Mesendoderm (in vitro differentiated cells): Measurements from ENCODE around the gene ZDHHC5. TPM values are rescaled to one million over a fixed set of nuclear protein-coding genes. Genes with fewer than 3 reads are reported as not detected.

Experiments used
- DNase-seq: peaks from one replicate; pipeline ENCODE4 v3.0.0; 2013
- H2AK5ac ChIP-seq: 2 replicates; pipeline ENCODE4 v1.6.1; 2013; ENCODE audit warnings: low read length, inconsistent platforms
- H2BK120ac ChIP-seq: 2 replicates; pipeline ENCODE4 v1.6.1; 2013; ENCODE audit warnings: low read depth, mild to moderate bottlenecking, low read length, moderate library complexity, mixed read lengths
- H2BK15ac ChIP-seq: replicated peaks from 2 replicates; pipeline ENCODE4 v1.6.1; 2013; ENCODE audit warnings: low read depth, mild to moderate bottlenecking, moderate library complexity
- H2BK5ac ChIP-seq: 2 replicates; pipeline ENCODE4 v1.6.1; 2013; ENCODE audit warnings: low read length, inconsistent platforms
- H3K18ac ChIP-seq: 2 replicates; pipeline ENCODE4 v1.6.1; 2013; ENCODE audit warnings: mild to moderate bottlenecking, low read length, mixed read lengths
- H3K23ac ChIP-seq: one replicate; pipeline ENCODE4 v1.6.1; 2013; ENCODE audit warnings: low read length
- H3K27ac ChIP-seq: 2 replicates; pipeline ENCODE4 v1.5.1; 2013; ENCODE audit warnings: low read depth, mild to moderate bottlenecking, inconsistent platforms, low read length, moderate library complexity
- H3K27me3 ChIP-seq: 2 replicates; pipeline ENCODE4 v1.6.1; 2013; ENCODE audit warnings: low read length, control low read depth, mild to moderate bottlenecking, inconsistent platforms; ENCODE audit not compliant: insufficient read depth, poor library complexity
- H3K36me3 ChIP-seq: 2 replicates; pipeline ENCODE4 v1.6.1; 2013; ENCODE audit warnings: low read length, inconsistent platforms; ENCODE audit not compliant: control insufficient read depth, insufficient read depth
- H3K4ac ChIP-seq: one replicate; pipeline ENCODE4 v1.6.1; 2013; ENCODE audit warnings: low read depth, mild to moderate bottlenecking, low read length, moderate library complexity
- H3K4me1 ChIP-seq: 2 replicates; pipeline ENCODE4 v1.6.1; 2013; ENCODE audit warnings: low read depth, low read length, inconsistent platforms; ENCODE audit not compliant: control insufficient read depth
- H3K4me2 ChIP-seq: 2 replicates; pipeline ENCODE4 v1.6.1; 2013; ENCODE audit warnings: low read length
- H3K4me3 ChIP-seq: 2 replicates; pipeline ENCODE4 v1.5.1; 2013; ENCODE audit warnings: mild to moderate bottlenecking, low read length
- H3K56ac ChIP-seq: one replicate; pipeline ENCODE4 v1.6.1; 2013; ENCODE audit warnings: low read length
- H3K79me1 ChIP-seq: 2 replicates; pipeline ENCODE4 v1.6.1; 2013; ENCODE audit warnings: low read length, inconsistent platforms
- H3K79me2 ChIP-seq: 2 replicates; pipeline ENCODE4 v1.6.1; 2013; ENCODE audit warnings: mild to moderate bottlenecking, low read length; ENCODE audit not compliant: control insufficient read depth, insufficient read depth
- H3K9ac ChIP-seq: 2 replicates; pipeline ENCODE4 v1.6.1; 2013; ENCODE audit warnings: low read length, inconsistent platforms
- H4K5ac ChIP-seq: one replicate; pipeline ENCODE4 v1.6.1; 2013; ENCODE audit warnings: low read length
- H4K8ac ChIP-seq: one replicate; pipeline ENCODE4 v1.6.1; 2013; ENCODE audit warnings: low read depth, mild to moderate bottlenecking, control low read depth, low read length, moderate library complexity
- WGBS: extraction: QIAGEN DNeasy Blood & Tissue Kit; methylation state at CpG from one replicate; pipeline ENCODE4 v1.1.7; 2013; ENCODE audit warnings: low lambda C conversion rate, missing lambda C conversion rate; ENCODE audit not compliant: insufficient coverage; ENCODE audit errors: extremely low coverage; 5-methylcytosine and 5-hydroxymethylcytosine counted together
- polyA plus RNA-seq, 2 experiments: library from polyadenylated mRNA; stranded (reverse); fragments of 200-250 nt; gene quantifications; one replicate each; pipeline ENCODE4 v1.2.3, GENCODE V29; 2013

Gene ZDHHC5
- 44.7 TPM for polyA plus RNA-seq (2013, experiment 1 of 2)
- polyA plus RNA-seq (2013, experiment 2 of 2) = 42.1 TPM

GRCh38 chr11:57667736-57668433 is at the start of gene ZDHHC5:
TSS of gene ZDHHC5 (plus strand) at chr11:57668114. CDS start at chr11:57673091, 4,977 bp downstream.
- Histone ChIP-seq H3K79me2 (peaks cover 27% of the 10 kb centered on the region), H3K23ac (no peak within 1 kb of the TSS), H4K8ac (no peak within 1 kb of the TSS), H3K27ac (peak within 1 kb of the TSS; percentile 97), H3K4ac (peak within 1 kb of the TSS; percentile 40), H3K4me2 (peak within 1 kb of the TSS; percentile 61), H3K27me3 (no peaks in the 10 kb centered on the region), H3K79me1 (peaks cover 6% of the 10 kb centered on the region), H3K9ac (peak within 1 kb of the TSS; percentile 96), H3K56ac (peak within 1 kb of the TSS; percentile 96), H2BK15ac (no peak within 1 kb of the TSS), H2BK120ac (peak within 1 kb of the TSS; percentile 0), H4K5ac (peak within 1 kb of the TSS; percentile 35), H3K4me3 (peak within 1 kb of the TSS; percentile 93), H2AK5ac (no peak within 1 kb of the TSS), H3K4me1 (peaks cover 3% of the 10 kb centered on the region), H3K18ac (peak within 1 kb of the TSS; percentile 19), H2BK5ac (peak within 1 kb of the TSS; percentile 65), H3K36me3 (no peaks in the 10 kb centered on the region)
- WGBS = no CpG with 5 or more reads among the region's 96 CpGs
- peak; percentile 100 for DNase-seq

- Histone ChIP-seq H3K23ac (no peak overlapping the region), H2BK15ac (no peak overlapping the region), H3K9ac (no peak overlapping the region), H3K79me2 (no peaks in the 10 kb centered on the region), H3K36me3 (no peaks in the 10 kb centered on the region), H4K8ac (no peak overlapping the region), H2BK120ac (no peak overlapping the region), H3K18ac (no peak overlapping the region), H2BK5ac (no peak overlapping the region), H3K4me3 (no peak overlapping the region), H3K27me3 (peaks cover 2% of the 10 kb centered on the region), H4K5ac (no peak overlapping the region), H3K79me1 (no peaks in the 10 kb centered on the region), H3K4ac (no peak overlapping the region), H3K4me1 (no peaks in the 10 kb centered on the region), H3K4me2 (no peak overlapping the region), H3K27ac (no peak overlapping the region), H3K56ac (no peak overlapping the region), H2AK5ac (no peak overlapping the region)
- no CpG with 5 or more reads among the region's 2 CpGs for WGBS
- DNase-seq = no peak
Observed at GRCh38 chr11:57618438-57618837, 49.5 kb upstream of the ZDHHC5 start.

DNA sequence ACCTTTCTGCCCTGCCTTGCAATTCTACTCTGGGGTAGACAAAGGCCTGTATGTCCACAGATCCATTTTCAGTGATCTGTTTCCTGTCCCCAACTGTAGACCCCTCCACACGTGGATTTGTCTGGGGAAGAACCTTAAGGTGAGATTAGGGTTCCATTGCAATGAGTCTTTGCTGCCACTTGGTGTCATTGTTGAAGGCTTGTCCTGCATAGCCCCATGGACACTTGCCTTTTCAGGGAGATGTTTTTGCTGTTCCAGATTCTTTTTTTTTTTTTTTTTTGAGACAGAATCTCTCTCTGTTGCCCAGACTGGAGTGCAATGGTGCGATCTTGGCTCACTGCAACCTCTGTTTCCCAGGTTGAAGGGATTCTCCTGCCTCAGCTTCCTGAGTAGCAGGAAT is 48.6 kb upstream of the ZDHHC5 start:
- Histone ChIP-seq H4K8ac (no peak overlapping the region), H2BK5ac (no peak overlapping the region), H2BK120ac (no peak overlapping the region), H3K4me2 (no peak overlapping the region), H3K18ac (no peak overlapping the region), H3K27ac (no peak overlapping the region), H3K79me1 (no peaks in the 10 kb centered on the region), H3K27me3 (peaks cover 2% of the 10 kb centered on the region), H2AK5ac (no peak overlapping the region), H3K4ac (no peak overlapping the region), H4K5ac (no peak overlapping the region), H3K56ac (no peak overlapping the region), H3K4me3 (no peak overlapping the region), H3K23ac (no peak overlapping the region), H3K36me3 (no peaks in the 10 kb centered on the region), H2BK15ac (no peak overlapping the region), H3K79me2 (no peaks in the 10 kb centered on the region), H3K4me1 (no peaks in the 10 kb centered on the region), H3K9ac (no peak overlapping the region)
- WGBS = no CpG with 5 or more reads among the region's 2 CpGs
- no peak for DNase-seq

DNA sequence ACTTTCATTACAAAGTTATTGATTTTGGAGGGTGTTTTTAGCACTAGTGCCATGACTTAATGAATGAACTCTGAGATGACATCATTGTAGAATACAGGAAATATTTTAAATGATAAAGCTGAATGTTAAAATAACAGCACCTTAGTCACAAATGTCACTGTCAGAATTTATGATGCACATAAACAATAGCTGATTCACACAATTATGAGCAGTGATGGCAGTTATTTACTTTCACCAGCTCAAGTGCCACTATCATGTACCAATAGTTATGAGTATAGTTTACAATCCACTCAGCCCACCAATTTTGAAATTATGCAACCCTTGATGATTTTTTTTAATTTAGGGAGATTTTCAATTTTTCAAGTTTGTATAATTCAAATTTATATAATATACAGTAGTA is 47.4 kb upstream of the ZDHHC5 start:
- no peak overlapping the region for H3K4me2 ChIP-seq
- H3K4me3 ChIP-seq = no peak overlapping the region
- H3K4me1 ChIP-seq = no peaks in the 10 kb centered on the region
- H2BK5ac ChIP-seq = no peak overlapping the region
- H2BK15ac ChIP-seq = no peak overlapping the region
- H3K79me2 ChIP-seq = no peaks in the 10 kb centered on the region
- no peaks in the 10 kb centered on the region for H3K36me3 ChIP-seq
- DNase-seq = no peak
- no peak overlapping the region for H3K9ac ChIP-seq
- no peak overlapping the region for H4K8ac ChIP-seq
- H3K27ac ChIP-seq = no peak overlapping the region
- H3K18ac ChIP-seq = no peak overlapping the region
- no peaks in the 10 kb centered on the region for H3K79me1 ChIP-seq
- no peak overlapping the region for H2BK120ac ChIP-seq
- no peak overlapping the region for H4K5ac ChIP-seq
- H3K27me3 ChIP-seq = peaks cover 2% of the 10 kb centered on the region
- no peak overlapping the region for H3K23ac ChIP-seq
- H3K4ac ChIP-seq = no peak overlapping the region
- no peak overlapping the region for H3K56ac ChIP-seq
- no peak overlapping the region for H2AK5ac ChIP-seq

DNA sequence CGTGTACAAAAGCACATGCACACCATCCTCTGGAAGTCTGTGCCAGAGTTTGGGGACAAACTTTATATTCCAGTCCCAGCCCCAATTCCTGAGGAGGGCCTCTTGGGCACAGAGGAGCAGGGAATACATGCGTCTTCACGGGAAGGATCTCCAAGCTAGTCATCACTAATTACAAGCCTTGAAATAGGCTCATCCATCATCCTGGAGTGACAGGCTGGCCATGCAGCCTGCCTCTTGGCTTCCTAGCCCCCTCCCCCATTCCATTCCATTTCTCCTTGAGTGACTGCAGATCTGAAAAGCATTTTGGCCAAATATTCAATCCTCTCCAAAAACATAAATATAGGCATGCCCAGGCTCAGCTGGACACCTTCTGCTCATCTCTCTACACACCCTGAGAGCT is 45.7 kb upstream of the ZDHHC5 start:
- H3K27ac ChIP-seq = no peak overlapping the region
- no peak overlapping the region for H2AK5ac ChIP-seq
- H4K5ac ChIP-seq = no peak overlapping the region
- peaks cover 2% of the 10 kb centered on the region for H3K27me3 ChIP-seq
- H4K8ac ChIP-seq = no peak overlapping the region
- no peak overlapping the region for H3K23ac ChIP-seq
- no peak overlapping the region for H2BK120ac ChIP-seq
- H3K9ac ChIP-seq = no peak overlapping the region
- WGBS = no CpG with 5 or more reads among the region's 3 CpGs
- DNase-seq = no peak
- H3K56ac ChIP-seq = no peak overlapping the region
- no peak overlapping the region for H3K4ac ChIP-seq
- H3K79me1 ChIP-seq = no peaks in the 10 kb centered on the region
- H2BK15ac ChIP-seq = no peak overlapping the region
- no peak overlapping the region for H3K4me2 ChIP-seq
- H3K36me3 ChIP-seq = no peaks in the 10 kb centered on the region
- no peaks in the 10 kb centered on the region for H3K4me1 ChIP-seq
- no peak overlapping the region for H3K4me3 ChIP-seq
- no peak overlapping the region for H2BK5ac ChIP-seq
- H3K79me2 ChIP-seq = no peaks in the 10 kb centered on the region
- H3K18ac ChIP-seq = no peak overlapping the region

DNA sequence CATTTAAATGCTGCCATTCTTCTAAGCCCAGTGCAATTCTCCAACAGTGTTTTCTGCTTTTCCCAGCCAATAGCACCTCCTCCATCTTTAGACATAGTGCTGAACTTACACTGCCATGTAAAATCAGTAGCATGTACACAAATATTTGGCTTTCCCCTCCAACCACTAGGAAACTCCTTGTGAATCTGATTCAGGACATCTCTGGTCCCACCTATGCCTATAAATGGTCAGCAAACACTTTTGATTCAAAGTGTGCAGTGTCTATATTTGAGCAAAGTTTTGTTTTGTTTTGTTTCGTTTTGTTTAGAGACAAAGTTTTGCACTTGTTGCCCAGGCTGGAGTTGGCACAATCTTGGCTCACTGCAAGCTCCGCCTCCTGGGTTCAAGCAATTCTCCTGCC is 43.0 kb upstream of the ZDHHC5 start:
- Histone ChIP-seq H2BK5ac (no peak overlapping the region), H3K23ac (no peak overlapping the region), H3K18ac (no peak overlapping the region), H3K36me3 (no peaks in the 10 kb centered on the region), H2BK120ac (no peak overlapping the region), H3K4me3 (no peak overlapping the region), H4K8ac (no peak overlapping the region), H3K79me2 (no peaks in the 10 kb centered on the region), H3K79me1 (no peaks in the 10 kb centered on the region), H3K27me3 (peaks cover under 1% of the 10 kb centered on the region), H3K56ac (no peak overlapping the region), H3K27ac (no peak overlapping the region), H2BK15ac (no peak overlapping the region), H3K4ac (no peak overlapping the region), H3K4me2 (no peak overlapping the region), H2AK5ac (no peak overlapping the region), H3K4me1 (no peaks in the 10 kb centered on the region), H4K5ac (no peak overlapping the region), H3K9ac (no peak overlapping the region)
- no peak for DNase-seq
- WGBS = no CpG with 5 or more reads among the region's 2 CpGs
